Right cardiac atrium (tissue), 5 donors: ENCODE results near the gene CFAP73. TPM values are rescaled to one million over a fixed set of nuclear protein-coding genes. Genes with fewer than 3 reads are reported as not detected.

Experiments used
- ATAC-seq, 2 donors: fragments of 200-7000 bp; cut with Tn5 transposase; one replicate each; pipeline versions ENCODE4 v1.8.0 to v1.9.1; 2020; ENCODE audit warnings: moderate library complexity in 2 of 2, mild to moderate bottlenecking in 1 of 2
- DNase-seq, 3 donors: peaks; one replicate each; pipeline ENCODE4 v3.0.0-alpha.2; 2020
- H3K27ac ChIP-seq: one replicate; pipeline ENCODE4 v1.5.1; 2013; ENCODE audit warnings: mild to moderate bottlenecking, low read length, control low read depth, moderate library complexity
- H3K27me3 ChIP-seq: one replicate; pipeline ENCODE4 v1.6.1; 2013; ENCODE audit not compliant: control insufficient read depth, insufficient read depth
- H3K4me1 ChIP-seq: one replicate; pipeline ENCODE4 v1.6.1; 2013; ENCODE audit warnings: low read length; ENCODE audit not compliant: control insufficient read depth, insufficient read depth
- H3K4me3 ChIP-seq: one replicate; pipeline ENCODE4 v1.5.1; 2013; ENCODE audit warnings: low read length, control low read depth
- H3K9me3 ChIP-seq: one replicate; pipeline ENCODE4 v1.6.1; 2013; ENCODE audit warnings: low read length; ENCODE audit not compliant: control insufficient read depth
- WGBS: extraction: QIAGEN DNeasy Blood & Tissue Kit; methylation state at CpG from one replicate; pipeline ENCODE4 v1.1.7; 2013; 5-methylcytosine and 5-hydroxymethylcytosine counted together
- intact Hi-C, 4 donors: fragments of 100-400 bp; cut with DNase I; formaldehyde crosslinking; loops; one replicate each; pipeline versions ENCODE4 v1.11.0 to v1.14.0; 2022 to 2023
- polyA plus RNA-seq: library from polyadenylated mRNA; stranded (reverse); fragments of 200-250 nt; gene quantifications from one replicate; pipeline ENCODE4 v1.2.3, GENCODE V29; 2013
- total RNA-seq, 4 donors: library from RNA; stranded (reverse); fragmentation: NEBNext Ultra II Directional; extraction: Animal tissue kit (Norgen Biotek cat#: 25700); gene quantifications; one replicate each; pipeline ENCODE4 v1.2.1, GENCODE V29; 2021
- donor health status: healthy with polysubstance abuse.
- donor health status: DM: no; HTN: yes; CAD: no.
- donor health status: DM: no; HTN: no; CAD: no.
- donor health status: DM: no; HTN: yes; CAD: no; lungs with severe emphysema.
- donor health status: DM: yes; HTN: yes; CAD: no.

Gene CFAP73
- total and polyA plus RNA-seq, 5 donors = 0.09 TPM; not detected in 4

- intact Hi-C loops = loop anchor here in 2 of 4 donors (10.0 kb wide), 2 partner anchors 103 to 113 kb away; partner anchors contain the start of gene DTX1 (in 1 of the 2)
- no peaks in the 10 kb centered on the region for H3K9me3 ChIP-seq
- H3K27ac ChIP-seq = no peak overlapping the region
- ATAC-seq (no peak), DNase-seq (no peak)
- H3K4me3 ChIP-seq = no peak overlapping the region
- H3K4me1 ChIP-seq = no peaks in the 10 kb centered on the region
- no peaks in the 10 kb centered on the region for H3K27me3 ChIP-seq
- 87% methylated on average over 12 of the region's 12 CpGs for WGBS
Measured at GRCh38 chr12:113157218-113157859, 7.8 kb downstream of the CFAP73 start.

DNA sequence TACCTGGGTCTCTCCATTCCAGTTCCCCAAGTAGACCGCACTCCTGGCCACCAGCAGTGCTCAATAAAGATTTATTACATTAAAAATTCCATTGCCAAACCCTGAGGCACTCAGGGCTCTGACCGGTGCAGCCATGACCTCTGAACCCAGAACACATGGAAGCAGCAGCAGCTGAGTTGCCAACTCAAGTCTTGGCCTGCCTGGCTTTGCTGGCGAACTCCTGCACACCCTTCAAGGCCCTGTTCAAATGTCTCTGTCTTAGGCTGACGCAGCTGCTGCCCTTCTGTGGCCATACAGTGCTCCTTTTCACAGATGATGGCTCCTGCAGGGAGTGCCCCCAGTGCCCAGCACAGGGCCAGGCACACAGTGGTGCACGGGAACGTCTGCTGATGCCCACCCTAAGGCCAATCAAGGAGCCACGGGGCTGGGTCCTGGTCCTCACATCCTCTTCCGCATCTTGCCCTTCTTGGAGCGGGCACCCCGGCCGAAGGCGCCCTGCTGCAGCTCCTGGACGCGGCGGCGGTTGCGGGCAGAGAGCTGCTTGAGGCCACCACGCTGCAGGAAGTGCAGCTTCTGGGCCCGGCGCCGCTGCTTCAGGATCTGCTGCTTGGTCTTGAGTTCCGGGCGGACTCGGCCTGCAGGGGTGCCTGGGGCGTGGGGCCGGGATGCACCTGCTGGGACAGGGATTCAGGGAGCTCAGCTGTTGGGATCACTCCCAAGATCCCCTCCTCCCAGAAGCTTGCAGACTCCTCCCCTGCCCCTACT, 9.1 kb downstream of the CFAP73 start:
- no peak for ATAC-seq
- DNase-seq = no peak
- H3K27ac ChIP-seq = no peak overlapping the region
- H3K4me1 ChIP-seq = no peaks in the 10 kb centered on the region
- no peak overlapping the region for H3K4me3 ChIP-seq
- intact Hi-C loops = loop anchor here in 2 of 4 donors (10.0 kb wide), 2 partner anchors 104 to 114 kb away; partner anchors contain the start of gene DTX1 (in 1 of the 2)
- no peaks in the 10 kb centered on the region for H3K27me3 ChIP-seq
- 96% methylated on average over 26 of the region's 26 CpGs for WGBS
- no peaks in the 10 kb centered on the region for H3K9me3 ChIP-seq

DNA sequence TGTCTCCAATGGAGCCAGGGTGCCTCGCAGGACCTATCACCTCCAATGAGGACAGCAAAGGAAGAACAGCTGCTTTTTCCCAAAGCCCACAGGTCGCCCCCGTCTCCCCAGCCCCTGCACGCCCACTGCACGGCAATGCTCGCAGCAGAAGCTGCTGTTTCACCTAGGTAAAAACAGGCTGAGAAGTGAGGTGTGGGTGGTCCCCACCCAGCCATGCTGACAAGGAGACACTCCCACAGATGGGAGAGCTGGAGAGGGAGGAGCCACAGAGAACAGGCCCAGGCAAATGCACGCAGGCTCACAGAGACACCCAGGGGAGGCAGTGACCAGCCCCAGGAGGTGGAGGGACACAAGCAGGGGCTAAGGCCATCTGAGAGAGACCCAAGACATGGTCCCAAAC, 10.4 kb downstream of the CFAP73 start:
- Histone ChIP-seq H3K4me3 (no peak overlapping the region), H3K9me3 (no peaks in the 10 kb centered on the region), H3K27ac (no peak overlapping the region), H3K27me3 (no peaks in the 10 kb centered on the region), H3K4me1 (no peaks in the 10 kb centered on the region)
- WGBS = 94% methylated on average over 7 of the region's 7 CpGs
- no peak for ATAC-seq
- intact Hi-C loops = loop anchor here in 2 of 4 donors (10.0 kb wide), 2 partner anchors 105 to 115 kb away; partner anchors contain the start of gene DTX1 (in 1 of the 2)
- DNase-seq = no peak

DNA sequence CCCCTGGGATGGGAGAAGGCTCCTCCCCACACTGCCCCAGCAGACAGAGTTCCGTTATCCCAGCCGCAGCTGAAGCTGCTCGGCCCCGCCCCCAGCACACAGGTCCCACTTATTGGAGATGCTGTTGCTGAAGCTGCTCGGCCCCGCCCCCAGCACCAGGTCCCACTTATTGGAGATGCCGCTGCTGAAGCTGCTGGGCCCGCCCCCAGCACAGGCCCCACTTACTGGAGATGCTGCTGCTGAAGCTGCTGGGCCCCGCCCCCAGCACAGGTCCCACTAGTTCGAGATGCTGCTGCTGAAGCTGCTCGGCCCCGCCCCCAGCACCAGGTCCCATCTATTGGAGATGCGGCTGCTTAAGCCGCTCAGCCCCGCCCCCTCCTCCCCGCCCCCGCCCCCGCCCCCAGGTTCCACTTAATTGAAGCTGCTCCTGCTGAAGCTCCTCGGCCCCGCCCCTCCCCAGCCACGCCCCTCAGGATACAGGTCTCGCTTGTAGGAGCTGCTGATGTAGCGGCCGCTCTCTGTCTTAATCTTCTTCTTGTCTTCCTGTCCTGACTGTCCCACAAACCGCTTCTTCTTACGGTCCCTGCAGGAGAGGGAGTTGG, 12.0 kb downstream of the CFAP73 start:
- Histone ChIP-seq H3K4me1 (no peaks in the 10 kb centered on the region), H3K4me3 (no peak overlapping the region), H3K9me3 (no peaks in the 10 kb centered on the region), H3K27ac (no peak overlapping the region), H3K27me3 (no peaks in the 10 kb centered on the region)
- WGBS = 78% methylated on average over 26 of the region's 26 CpGs
- no peak for ATAC-seq
- no peak for DNase-seq
- intact Hi-C loops = no loop called here

GRCh38 chr12:113162102-113163029, 12.8 kb downstream of the CFAP73 start:
- DNase-seq (peak in 1 of 3 donors; percentile 67), ATAC-seq (peak in 1 of 2 donors; percentile 5)
- Histone ChIP-seq H3K9me3 (no peaks in the 10 kb centered on the region), H3K27ac (no peak overlapping the region), H3K4me1 (no peaks in the 10 kb centered on the region), H3K27me3 (no peaks in the 10 kb centered on the region), H3K4me3 (no peak overlapping the region)
- WGBS = 86% methylated on average over 25 of the region's 25 CpGs
- intact Hi-C loops = no loop called here

GRCh38 chr12:113163030-113163360, 13.5 kb downstream of the CFAP73 start:
- ATAC-seq = no peak
- no peaks in the 10 kb centered on the region for H3K9me3 ChIP-seq
- no peak overlapping the region for H3K4me3 ChIP-seq
- 90% methylated on average over 12 of the region's 12 CpGs for WGBS
- no peak for DNase-seq
- H3K27ac ChIP-seq = no peak overlapping the region
- no peaks in the 10 kb centered on the region for H3K4me1 ChIP-seq
- intact Hi-C loops = no loop called here
- H3K27me3 ChIP-seq = no peaks in the 10 kb centered on the region

DNA sequence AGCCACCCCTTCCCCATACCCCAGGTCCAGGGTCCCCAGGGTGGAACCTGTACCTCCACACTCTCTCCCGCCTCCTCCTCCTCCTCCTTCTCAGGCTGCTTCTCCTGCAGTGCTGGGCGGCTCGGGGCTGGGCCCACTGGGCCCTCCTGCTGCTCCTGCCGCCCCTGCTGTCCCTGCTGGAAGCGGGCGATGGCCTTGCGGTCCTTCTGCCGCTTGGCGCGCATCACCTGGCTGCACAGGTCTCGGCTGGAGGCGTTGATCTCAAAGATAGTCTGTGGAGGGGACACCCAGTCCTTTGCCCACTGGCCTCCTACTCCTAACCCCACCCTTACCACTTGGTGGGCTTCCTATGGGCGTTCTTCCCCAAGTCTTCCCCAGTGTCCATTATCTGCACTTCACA, 14.5 kb downstream of the CFAP73 start:
- no peaks in the 10 kb centered on the region for H3K27me3 ChIP-seq
- no peak for ATAC-seq
- 96% methylated on average over 13 of the region's 13 CpGs for WGBS

DNA sequence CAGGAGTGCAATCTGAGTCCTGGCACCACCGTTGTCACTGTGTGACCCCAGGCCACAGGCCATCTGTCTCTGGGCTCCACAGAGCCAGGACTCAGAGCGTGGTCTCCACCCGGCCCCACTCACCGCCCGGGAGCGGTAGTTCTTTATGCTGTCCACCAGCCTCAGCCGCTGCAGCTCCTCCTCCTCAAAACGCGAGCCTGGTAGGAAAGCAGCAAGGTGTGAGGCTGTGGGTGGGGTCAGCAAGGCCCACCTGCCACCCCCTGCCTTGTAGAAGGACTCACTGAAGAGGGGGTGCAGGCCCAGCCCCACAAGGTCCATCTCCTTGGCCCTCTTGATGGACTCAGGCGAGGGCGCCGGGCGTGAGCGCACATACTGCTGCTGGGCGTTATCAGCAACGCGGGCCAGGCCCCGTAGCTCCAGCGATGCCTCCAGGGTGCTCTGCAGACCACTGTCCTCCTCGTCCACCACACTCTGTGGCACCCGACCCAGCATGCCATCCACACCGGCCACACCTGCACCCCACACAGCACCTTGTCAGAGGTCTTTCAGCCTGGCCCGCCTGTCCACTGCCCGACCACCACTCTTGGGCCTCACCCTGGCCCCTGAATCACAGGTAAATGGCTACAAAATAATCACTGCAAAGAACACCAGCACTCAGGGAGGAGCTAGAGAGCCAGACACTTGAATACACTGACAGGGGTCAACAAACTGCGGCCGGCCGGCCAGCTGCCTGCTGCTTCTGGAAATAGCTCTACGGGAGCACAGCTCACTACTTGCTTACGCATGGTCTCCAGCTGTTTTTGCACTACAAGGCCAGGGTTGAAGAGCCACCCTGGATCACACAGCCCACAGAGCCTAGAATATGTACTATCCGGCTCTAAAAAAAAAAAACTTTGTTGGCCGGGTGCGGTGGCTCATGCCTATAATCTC, 16.3 kb downstream of the CFAP73 start:
- ATAC-seq = no peak
- Histone ChIP-seq H3K4me1 (no peaks in the 10 kb centered on the region), H3K27ac (no peak overlapping the region), H3K4me3 (no peak overlapping the region), H3K9me3 (no peaks in the 10 kb centered on the region), H3K27me3 (no peaks in the 10 kb centered on the region)
- WGBS = 91% methylated on average over 32 of the region's 32 CpGs
- intact Hi-C loops = no loop called here
- no peak for DNase-seq

More for the DNA sequence above, 14.5 kb downstream of the CFAP73 start:
- Histone ChIP-seq H3K27ac (no peak overlapping the region), H3K4me3 (no peak overlapping the region), H3K9me3 (no peaks in the 10 kb centered on the region), H3K4me1 (no peaks in the 10 kb centered on the region)
- intact Hi-C loops = no loop called here
- no peak for DNase-seq

DNA sequence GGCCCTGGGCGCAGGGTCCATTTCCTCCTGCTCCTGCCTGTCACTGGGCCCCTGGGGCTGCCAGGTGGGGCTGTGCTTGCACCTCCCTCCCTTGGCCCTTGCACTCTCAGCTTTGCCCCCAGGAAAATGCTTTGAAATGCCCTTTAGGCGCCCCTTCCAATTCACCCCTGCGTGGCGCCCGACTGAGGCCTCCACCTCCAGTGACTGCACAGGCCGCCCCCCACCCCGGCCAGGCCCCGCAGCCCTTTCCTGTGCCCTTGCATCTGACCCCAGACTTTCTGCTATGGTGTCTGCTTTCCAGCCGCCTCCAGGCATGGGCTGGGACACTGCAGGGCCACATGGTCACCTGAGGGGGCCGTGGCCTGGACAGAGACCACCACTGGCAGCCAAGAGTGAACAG, 18.3 kb downstream of the CFAP73 start:
- H3K9me3 ChIP-seq = no peaks in the 10 kb centered on the region
- WGBS = 94% methylated on average over 10 of the region's 10 CpGs
- H3K27me3 ChIP-seq = no peaks in the 10 kb centered on the region
- DNase-seq (no peak), ATAC-seq (no peak)
- H3K4me1 ChIP-seq = no peaks in the 10 kb centered on the region
- H3K4me3 ChIP-seq = no peak overlapping the region
- intact Hi-C loops = no loop called here
- H3K27ac ChIP-seq = no peak overlapping the region

GRCh38 chr12:113169697-113170096, 20.2 kb downstream of the CFAP73 start:
- 94% methylated on average over 13 of the region's 13 CpGs for WGBS
- intact Hi-C loops = loop anchor here in 1 of 4 donors (5.0 kb wide), 1 partner anchor 117 kb away; no protein-coding TSS in a partner anchor
- ATAC-seq (no peak), DNase-seq (no peak)
- Histone ChIP-seq H3K4me3 (no peak overlapping the region), H3K27me3 (no peaks in the 10 kb centered on the region), H3K27ac (no peak overlapping the region), H3K9me3 (no peaks in the 10 kb centered on the region), H3K4me1 (no peaks in the 10 kb centered on the region)
